Kidney glomerular epithelial cell (primary cell): ENCODE results near the gene PHKA1.
"Not testable (repeated sequence)": the region's sequence is repeated elsewhere in the genome, so short reads cannot be mapped to it uniquely, and the experiment has no call there.

ENCODE experiments used
- DNase-seq: peaks from one replicate; lab custom pipeline; 2025; lab: John Stamatoyannopoulos, UW

PHKA1 gene

DNA sequence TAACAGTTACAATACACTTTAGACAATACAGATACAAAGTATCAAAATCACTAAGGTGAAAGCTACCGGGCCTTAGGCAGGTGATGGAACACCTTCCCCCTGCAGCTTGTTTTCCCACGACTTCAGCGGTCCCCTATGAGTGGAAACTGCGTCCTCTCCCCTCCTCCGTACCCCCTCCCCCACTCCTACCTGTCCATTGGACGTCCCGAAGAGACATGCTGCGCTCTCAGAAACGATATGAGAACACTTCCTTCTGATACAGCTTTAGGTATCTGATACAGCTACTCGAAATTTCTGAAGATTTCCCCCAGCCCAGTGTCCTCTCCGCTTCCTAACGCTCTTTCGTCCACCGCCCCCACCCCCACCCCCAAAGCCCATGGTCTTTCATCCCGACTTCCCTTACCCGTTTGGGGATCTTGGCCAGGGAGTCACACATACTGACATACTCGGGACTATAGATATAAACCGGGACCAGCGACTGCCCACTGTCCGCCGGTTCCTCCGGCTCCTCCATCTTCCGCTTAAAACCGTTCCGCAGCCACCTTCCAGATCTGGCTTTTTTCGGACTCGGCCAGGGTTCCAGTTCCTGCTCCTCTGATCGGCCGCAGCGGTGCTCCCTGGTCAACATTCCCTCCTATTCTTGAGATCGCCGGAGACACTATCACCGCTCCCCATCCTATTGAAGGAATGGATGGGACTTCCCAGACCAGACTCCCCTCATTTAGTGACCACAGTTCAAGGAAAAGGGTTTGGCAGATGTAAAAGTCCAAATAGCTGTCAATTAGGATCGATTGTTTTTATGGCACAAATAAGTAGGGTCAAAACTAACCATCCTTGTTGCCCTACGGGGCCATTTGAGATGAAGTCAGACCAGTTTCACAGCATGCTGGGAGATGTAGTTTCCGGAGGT lies 141.6 kb downstream of the PHKA1 start, which contains the start of gene HDAC8:
TSS of gene HDAC8 (minus strand) at position 596 of the 910 bp plus-strand sequence. CDS start at position 514, 82 bp downstream.
- peak; percentile 75 for DNase-seq

DNA sequence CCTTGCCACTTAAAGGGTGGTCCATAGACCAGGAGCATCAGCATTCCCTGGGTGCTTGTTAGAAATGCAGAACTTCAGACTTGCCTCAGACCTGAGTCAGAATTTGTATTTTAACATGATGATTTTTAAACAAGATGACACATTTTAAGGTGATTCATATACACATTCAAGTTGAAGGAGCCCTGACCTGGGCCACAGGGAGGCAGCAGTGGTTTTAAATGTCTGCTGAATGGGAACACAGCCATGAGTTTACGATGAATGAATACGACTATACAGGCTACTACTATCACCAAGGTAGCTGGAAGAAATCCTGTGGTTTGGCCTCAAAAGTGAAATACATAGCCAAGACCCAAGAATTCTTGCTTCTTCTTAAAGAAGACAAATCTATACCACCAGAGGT lies 144.3 kb downstream of the PHKA1 start:
- no peak for DNase-seq

GRCh38 chrX:72568406-72569092 lies 145.6 kb downstream of the PHKA1 start:
- DNase-seq: no peak

- no peak for DNase-seq
Observed at GRCh38 chrX:72566448-72566847, 147.7 kb downstream of the PHKA1 start.

DNA sequence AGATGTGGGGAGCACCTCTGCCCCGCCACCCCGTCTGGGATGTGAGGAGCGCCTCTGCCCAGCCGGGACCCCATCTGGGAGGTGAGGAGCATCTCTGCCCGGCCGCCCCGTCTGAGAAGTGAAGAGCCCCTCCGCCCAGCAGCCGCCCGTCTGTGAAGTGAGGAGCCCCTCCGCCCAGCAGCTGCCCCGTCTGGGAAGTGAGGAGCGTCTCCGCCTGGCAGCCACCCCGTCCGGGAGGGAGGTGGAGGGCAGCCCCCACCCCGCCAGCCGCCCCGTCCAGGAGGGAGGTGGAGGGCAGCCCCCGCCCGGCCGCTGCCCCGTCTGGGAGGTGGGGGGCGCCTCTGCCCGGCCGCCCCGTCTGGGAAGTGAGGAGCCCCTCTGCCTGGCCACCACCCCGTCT lies 154.5 kb downstream of the PHKA1 start:
- DNase-seq: not testable (repeated sequence)

GRCh38 chrX:72554448-72555140 lies 159.5 kb downstream of the PHKA1 start:
- no peak for DNase-seq

DNA sequence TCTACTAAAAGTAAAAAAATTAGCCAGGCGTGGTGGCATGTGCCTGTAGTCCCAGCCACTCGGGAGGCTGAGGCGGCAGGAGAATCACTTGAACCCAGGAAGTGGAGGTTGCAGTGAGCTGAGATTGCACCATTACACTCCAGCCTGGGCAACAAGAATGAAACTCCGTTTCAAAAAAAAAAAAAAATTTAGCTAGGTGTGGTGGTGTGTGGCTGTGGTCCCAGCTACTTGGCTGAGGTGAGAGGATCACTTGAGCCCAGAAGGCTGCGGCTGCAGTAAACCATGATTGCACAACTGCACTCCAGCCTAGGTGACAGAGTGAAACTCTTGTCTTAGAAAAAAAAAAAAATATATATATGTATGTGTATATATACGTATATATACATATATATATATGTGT lies 161.7 kb downstream of the PHKA1 start:
- not testable (repeated sequence) for DNase-seq

DNA sequence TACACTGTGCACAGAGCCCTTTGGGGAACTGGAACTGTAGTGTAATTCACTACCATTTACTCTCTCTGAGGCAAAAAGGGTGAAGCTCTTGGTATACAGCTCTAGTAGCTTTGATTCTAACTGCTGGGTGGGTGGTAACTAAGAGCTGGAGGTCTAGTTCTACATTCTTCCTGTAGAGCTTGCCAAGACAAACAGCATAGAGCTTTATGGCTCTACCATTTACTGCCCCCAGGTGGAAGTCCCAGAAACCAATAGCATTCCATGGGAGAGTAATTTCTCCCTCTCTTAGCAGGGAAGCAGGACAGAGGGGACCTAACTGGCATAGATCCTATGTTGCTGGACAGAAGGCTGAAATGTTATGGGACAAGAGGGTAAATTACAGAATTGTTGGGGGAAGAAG lies 168.1 kb downstream of the PHKA1 start:
- DNase-seq: no peak

DNA sequence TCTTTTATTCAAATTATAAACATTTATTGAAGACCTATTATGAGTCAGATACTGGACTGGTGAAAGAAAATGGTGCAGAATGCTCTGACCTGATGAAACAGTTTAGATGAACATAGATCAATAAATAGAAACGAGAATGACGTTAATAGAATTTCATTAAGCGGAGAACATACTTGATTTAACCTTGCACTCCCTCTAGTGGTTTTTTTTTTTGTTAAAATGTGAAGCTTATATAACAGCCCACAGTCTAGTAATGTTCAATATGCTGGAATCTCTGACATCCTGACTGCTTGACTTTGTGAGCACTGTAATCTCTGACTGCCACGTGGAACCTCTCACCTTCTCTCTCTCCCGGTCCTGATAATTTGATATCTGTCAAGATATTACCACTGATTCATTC lies 173.8 kb downstream of the PHKA1 start:
- DNase-seq: no peak

- no peak for DNase-seq
Observed at GRCh38 chrX:72539822-72540221, 174.3 kb downstream of the PHKA1 start.

- no peak for DNase-seq
Observed at GRCh38 chrX:72536542-72536941, 177.6 kb downstream of the PHKA1 start.

- no peak for DNase-seq
Observed at GRCh38 chrX:72532366-72532765, 181.7 kb downstream of the PHKA1 start.
